GM12891 (cell line): ENCODE data around the gene FAM156B.
"Not testable (repeated sequence)": the region's sequence is repeated elsewhere in the genome, so short reads cannot be mapped to it uniquely, and the experiment has no call there.

ENCODE experiments used
- POLR2A ChIP-seq: IDR thresholded peaks from 2 replicates; pipeline ENCODE4 v1.6.1; 2011; ENCODE audit warnings: low read depth, low read length, control low read depth
- TAF1 ChIP-seq: IDR thresholded peaks from 2 replicates; pipeline ENCODE4 v1.6.1; 2011; ENCODE audit warnings: low read depth, low read length, control low read depth

DNA sequence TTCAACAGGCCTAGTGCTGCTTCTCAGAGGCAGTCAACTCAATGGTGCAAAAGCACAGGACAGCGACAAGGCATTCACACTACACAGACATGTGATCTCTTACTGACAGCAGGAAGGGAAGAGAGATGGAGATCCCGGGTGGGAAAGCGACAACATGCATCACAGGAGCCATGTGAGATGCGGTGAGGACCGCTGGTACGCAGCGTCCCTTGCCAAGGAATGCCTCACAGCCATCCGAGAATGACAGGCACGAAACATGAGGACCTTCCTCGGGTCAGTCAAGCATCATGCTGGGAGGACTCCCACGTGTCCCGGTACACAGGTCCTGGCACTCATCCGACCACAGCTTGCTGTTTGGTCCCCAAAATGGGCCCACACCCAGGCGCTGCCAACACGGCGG lies 50.4 kb downstream of the FAM156B start:
- TF ChIP-seq TAF1, POLR2A: not testable (repeated sequence)
